MM.1S (cell line): ENCODE measurements around the gene MGAT2.

Experiments used
- CTCF ChIP-seq: fragments of 300-600 bp; sonication (generic); IDR thresholded peaks from 2 replicates; pipeline ENCODE4 v1.5.1; 2016; ENCODE audit warnings: antibody characterized with exemption, low read length, mixed read lengths
- EZH2 ChIP-seq: fragments of 300-600 bp; sonication (generic); optimal IDR thresholded peaks from 2 replicates; pipeline ENCODE3; 2017; ENCODE audit warnings: low read depth, mild to moderate bottlenecking, antibody characterized with exemption, low read length, mixed read lengths
- EZH2phosphoT487 ChIP-seq: fragments of 300-600 bp; sonication (generic); IDR thresholded peaks from 2 replicates; pipeline ENCODE4 v1.6.1; 2018; ENCODE audit warnings: antibody characterized with exemption, low read length

GRCh38 chr14:49622022-49622607, 1.5 kb downstream of the MGAT2 start:
- no peak for TF ChIP-seq CTCF
- no peak for TF ChIP-seq EZH2
- TF ChIP-seq EZH2phosphoT487, result no peak
